Progenitor cell of endocrine pancreas (in vitro differentiated cells): Measurements from ENCODE around the gene RASSF10. TPM values are rescaled to one million over a fixed set of nuclear protein-coding genes. Genes with fewer than 3 reads are reported as not detected.

Experiments used
- DNase-seq: peaks from one replicate; pipeline ENCODE4 v3.0.0; 2021; ENCODE audit warnings: low spot score; ENCODE audit not compliant: unreplicated experiment
- H3K27ac Mint-ChIP-seq: 2 replicates; pipeline ENCODE4 v1.8.0; 2021; ENCODE audit warnings: mild to moderate bottlenecking, moderate library complexity, mixed read lengths
- H3K27me3 Mint-ChIP-seq: 2 replicates; pipeline ENCODE4 v1.8.0; 2021; ENCODE audit warnings: mixed read lengths
- H3K36me3 Mint-ChIP-seq: 2 replicates; pipeline ENCODE4 v1.8.0; 2022; ENCODE audit warnings: mixed read lengths; ENCODE audit not compliant: insufficient read depth
- H3K4me1 Mint-ChIP-seq: 2 replicates; pipeline ENCODE4 v1.8.0; 2021; ENCODE audit warnings: low read depth, mixed read lengths
- H3K4me3 Mint-ChIP-seq: 2 replicates; pipeline ENCODE4 v1.8.0; 2021; ENCODE audit warnings: low read depth, mild to moderate bottlenecking, moderate library complexity, mixed read lengths
- H3K9me3 Mint-ChIP-seq: 2 replicates; pipeline ENCODE4 v1.8.0; 2021; ENCODE audit warnings: low read depth, mixed read lengths
- total RNA-seq: library from RNA; stranded (reverse); gene quantifications from 2 replicates; pipeline ENCODE4 v1.2.1, GENCODE V29; 2021
- TF ChIP-seq, protein P1 (sequence below): fragments of 200-600 bp; sonication (generic); IDR thresholded peaks from one replicate; pipeline ENCODE4 v1.5.0; 2021; ENCODE audit warnings: antibody characterized with exemption, mild to moderate bottlenecking; ENCODE audit not compliant: unreplicated experiment

Gene RASSF10
- total RNA-seq, 1 donor from 2014 or later: 24.4 TPM

DNA sequence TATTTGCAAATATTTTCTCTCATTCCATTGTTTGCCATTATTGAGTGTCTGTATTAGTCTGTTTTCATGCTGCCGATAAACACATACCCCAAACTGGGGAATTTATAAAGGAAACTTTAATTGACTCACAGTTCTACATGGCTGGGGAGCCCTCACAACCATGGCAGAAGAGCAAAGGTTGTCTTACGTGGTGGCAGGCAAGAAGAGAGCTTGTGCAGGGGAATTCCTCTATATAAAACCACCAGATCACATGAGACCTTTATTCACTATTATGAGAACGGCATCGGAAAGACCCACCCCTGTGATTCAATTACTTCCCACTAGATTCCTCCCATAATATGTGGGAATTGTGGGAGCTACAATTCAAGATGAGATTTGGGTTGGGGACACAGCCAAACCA, 10.2 kb downstream of the RASSF10 start:
- Mint-ChIP-seq H3K27ac (no peak overlapping the region), H3K4me3 (no peak overlapping the region), H3K9me3 (peaks cover 10% of the 10 kb centered on the region), H3K27me3 (no peaks in the 10 kb centered on the region), H3K36me3 (peaks cover 5% of the 10 kb centered on the region), H3K4me1 (peaks cover 40% of the 10 kb centered on the region)
- TF ChIP-seq, protein P1, sequence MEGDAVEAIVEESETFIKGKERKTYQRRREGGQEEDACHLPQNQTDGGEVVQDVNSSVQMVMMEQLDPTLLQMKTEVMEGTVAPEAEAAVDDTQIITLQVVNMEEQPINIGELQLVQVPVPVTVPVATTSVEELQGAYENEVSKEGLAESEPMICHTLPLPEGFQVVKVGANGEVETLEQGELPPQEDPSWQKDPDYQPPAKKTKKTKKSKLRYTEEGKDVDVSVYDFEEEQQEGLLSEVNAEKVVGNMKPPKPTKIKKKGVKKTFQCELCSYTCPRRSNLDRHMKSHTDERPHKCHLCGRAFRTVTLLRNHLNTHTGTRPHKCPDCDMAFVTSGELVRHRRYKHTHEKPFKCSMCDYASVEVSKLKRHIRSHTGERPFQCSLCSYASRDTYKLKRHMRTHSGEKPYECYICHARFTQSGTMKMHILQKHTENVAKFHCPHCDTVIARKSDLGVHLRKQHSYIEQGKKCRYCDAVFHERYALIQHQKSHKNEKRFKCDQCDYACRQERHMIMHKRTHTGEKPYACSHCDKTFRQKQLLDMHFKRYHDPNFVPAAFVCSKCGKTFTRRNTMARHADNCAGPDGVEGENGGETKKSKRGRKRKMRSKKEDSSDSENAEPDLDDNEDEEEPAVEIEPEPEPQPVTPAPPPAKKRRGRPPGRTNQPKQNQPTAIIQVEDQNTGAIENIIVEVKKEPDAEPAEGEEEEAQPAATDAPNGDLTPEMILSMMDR: no peak
- no peak for DNase-seq

DNA sequence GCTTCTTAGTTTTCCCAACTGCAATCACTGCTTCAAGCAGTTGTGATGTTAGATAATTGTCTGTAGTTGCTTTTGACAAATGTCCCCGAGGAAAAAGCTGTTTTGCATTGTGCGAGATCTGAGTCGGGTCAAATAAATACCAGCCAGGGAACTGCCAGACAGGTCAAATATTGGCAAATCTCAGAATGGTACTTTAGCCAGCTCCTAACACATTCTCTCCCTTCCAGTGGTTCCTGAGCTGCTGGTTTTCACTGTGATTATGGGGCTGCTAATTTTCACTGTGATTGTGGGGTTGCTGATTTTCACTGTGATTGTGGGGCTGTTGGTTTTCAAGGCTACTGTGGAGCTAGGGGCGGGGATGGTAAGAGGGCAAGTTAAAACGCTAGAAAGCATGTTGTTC, 14.3 kb downstream of the RASSF10 start:
- no peak for DNase-seq
- TF ChIP-seq, protein P1: no peak
- no peak overlapping the region for H3K4me3 Mint-ChIP-seq
- peaks cover 20% of the 10 kb centered on the region for H3K4me1 Mint-ChIP-seq
- H3K9me3 Mint-ChIP-seq: peaks cover 10% of the 10 kb centered on the region
- peaks cover 3% of the 10 kb centered on the region for H3K36me3 Mint-ChIP-seq
- H3K27ac Mint-ChIP-seq: peak overlapping the region; percentile 57
- H3K27me3 Mint-ChIP-seq: no peaks in the 10 kb centered on the region

DNA sequence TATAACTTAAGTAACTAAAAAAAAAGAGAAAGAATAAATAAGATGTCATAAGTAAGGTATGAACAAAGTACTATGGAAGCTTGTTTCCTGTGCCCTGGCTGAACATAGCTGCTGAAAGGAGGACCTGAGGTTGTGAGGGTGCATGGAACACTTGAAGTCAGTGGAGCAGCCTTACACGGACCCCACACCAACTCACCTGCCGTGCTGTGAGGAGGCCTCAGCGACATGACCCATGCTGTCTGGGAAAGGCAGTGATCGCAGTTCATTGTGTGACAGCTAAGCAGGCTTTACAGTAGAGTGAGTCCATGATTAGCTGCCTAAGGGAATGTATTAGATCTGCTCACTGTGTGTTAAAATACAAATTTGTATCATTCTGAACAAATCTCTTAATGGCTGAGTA, 17.6 kb downstream of the RASSF10 start:
- no peak overlapping the region for H3K27ac Mint-ChIP-seq
- H3K27me3 Mint-ChIP-seq: no peaks in the 10 kb centered on the region
- TF ChIP-seq, protein P1: no peak
- DNase-seq: no peak
- H3K36me3 Mint-ChIP-seq: peaks cover 3% of the 10 kb centered on the region
- H3K4me1 Mint-ChIP-seq: peaks cover 17% of the 10 kb centered on the region
- no peak overlapping the region for H3K4me3 Mint-ChIP-seq
- peaks cover 10% of the 10 kb centered on the region for H3K9me3 Mint-ChIP-seq

DNA sequence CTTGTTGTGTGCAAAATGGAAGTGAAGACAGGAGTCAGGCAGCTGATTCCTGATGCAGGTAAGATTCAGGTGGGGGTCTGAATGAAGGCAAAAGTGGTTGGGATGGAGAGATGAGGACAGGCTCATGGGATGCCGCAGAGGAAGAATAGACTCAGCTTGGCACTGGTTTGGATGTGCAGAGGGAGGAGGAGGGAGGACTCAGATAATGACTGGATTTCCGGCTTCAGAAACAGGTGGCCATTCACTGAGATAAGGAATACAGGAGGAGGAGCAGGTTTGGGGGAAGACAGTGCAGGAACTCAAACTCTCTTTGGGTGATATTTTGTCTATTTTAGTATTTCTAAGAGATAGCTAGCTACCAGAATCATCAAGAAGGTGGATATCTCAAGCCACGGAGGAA, 19.2 kb downstream of the RASSF10 start:
- DNase-seq: no peak
- H3K27ac Mint-ChIP-seq: no peak overlapping the region
- H3K9me3 Mint-ChIP-seq: no peaks in the 10 kb centered on the region
- H3K36me3 Mint-ChIP-seq: no peaks in the 10 kb centered on the region
- H3K4me1 Mint-ChIP-seq: peaks cover 9% of the 10 kb centered on the region
- no peak overlapping the region for H3K4me3 Mint-ChIP-seq
- TF ChIP-seq, protein P1: no peak
- no peaks in the 10 kb centered on the region for H3K27me3 Mint-ChIP-seq

DNA sequence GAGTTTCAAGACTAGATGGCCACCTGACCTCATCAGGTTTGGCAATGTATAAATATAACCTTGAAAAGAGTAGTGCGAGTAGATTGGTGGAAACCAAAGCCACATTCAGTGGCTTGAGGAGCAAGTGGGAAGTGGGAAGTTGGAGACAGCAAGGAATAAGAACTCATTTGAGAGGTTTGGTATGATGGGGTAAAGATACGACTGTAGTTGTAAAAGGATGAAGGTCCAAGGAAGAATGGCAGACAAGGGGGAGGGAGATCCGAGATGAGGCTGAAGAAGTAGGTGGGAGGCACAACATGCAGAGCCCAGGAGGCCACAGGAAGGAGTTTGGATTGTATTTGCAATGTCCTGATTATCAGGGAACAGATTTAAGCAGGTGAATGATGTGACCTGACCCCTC, 20.8 kb downstream of the RASSF10 start:
- H3K4me1 Mint-ChIP-seq: peaks cover 4% of the 10 kb centered on the region
- H3K27ac Mint-ChIP-seq: no peak overlapping the region
- H3K36me3 Mint-ChIP-seq: no peaks in the 10 kb centered on the region
- H3K9me3 Mint-ChIP-seq: no peaks in the 10 kb centered on the region
- no peak overlapping the region for H3K4me3 Mint-ChIP-seq
- peaks cover under 1% of the 10 kb centered on the region for H3K27me3 Mint-ChIP-seq
- DNase-seq: no peak
- TF ChIP-seq, protein P1: no peak
